K562 (cell line): ENCODE results near the gene ZNF487. TPM values are rescaled to one million over a fixed set of nuclear protein-coding genes. Genes with fewer than 3 reads are reported as not detected.

Source experiments
- ATAC-seq: fragments of 200-7000 bp; cut with Tn5 transposase; 3 replicates; pipeline ENCODE4 v1.9.1; 2020; ENCODE audit warnings: moderate library complexity
- BruUV-seq: library from RNA; stranded (reverse); fragments of 400-500 nt; replicated peaks from 2 replicates; lab custom pipeline; 2021; lab: Mats Ljungman, UMichigan
- CTCF ChIA-PET: fragments of 300-600 bp; formaldehyde crosslinking; extraction: SDS; loops from one replicate; lab custom pipeline; 2021; ENCODE audit warnings: low intra/inter-chr PET ratio; lab: Yijun Ruan, JAX
- POLR2A ChIA-PET: fragments of 300-600, 350-650 bp; sonication (Branson Sonifier 250); formaldehyde crosslinking; extraction: SDS; loops from one replicate; lab custom pipeline; 2021; ENCODE audit warnings: antibody characterized with exemption, inconsistent platforms; lab: Yijun Ruan, JAX
- DNase-seq, 4 experiments: peaks; one replicate each; pipeline versions ENCODE4 v3.0.0 to v3.0.0-alpha.2; 2011 to 2018; ENCODE audit warnings: low spot score in 3 of 4, mixed read lengths in 3 of 4; ENCODE audit errors: extremely low read depth in 1 of 4
- FAIRE-seq: peaks from 2 replicates; lab custom pipeline; 2011; peaks lifted over from hg19 to GRCh38; lab: Jason Lieb, UNC
- H2AFZ ChIP-seq: 2 replicates; pipeline ENCODE4 v1.6.0; 2011; ENCODE audit warnings: low read depth, low read length, control low read depth, inconsistent platforms
- H3K27ac ChIP-seq: fragments of 200-600 bp; 3 replicates; pipeline ENCODE4 v1.8.0; 2011; ENCODE audit warnings: low read depth, mild to moderate bottlenecking, control low read depth, inconsistent platforms, low read length, moderate library complexity, mixed read lengths; ENCODE audit errors: extremely low read depth
- H3K27me3 ChIP-seq, 2 experiments: fragments of 300-600 bp in 1 of 2; 2 replicates in 1 of 2; 3 replicates in 1 of 2; pipeline versions ENCODE4 v1.6.0 to v1.8.0; 2011; ENCODE audit warnings: inconsistent platforms in 2 of 2, low read length in 2 of 2, mild to moderate bottlenecking in 1 of 2, mixed read lengths in 1 of 2, moderate library complexity in 1 of 2; ENCODE audit not compliant: control insufficient read depth in 2 of 2, insufficient read depth in 2 of 2
- H3K36me3 ChIP-seq: fragments of 300-600 bp; 3 replicates; pipeline ENCODE4 v1.8.0; 2011; ENCODE audit warnings: mild to moderate bottlenecking, low read length, inconsistent platforms; ENCODE audit not compliant: control insufficient read depth, insufficient read depth
- H3K4me1 ChIP-seq, 2 experiments: fragments of 200-600 bp in 1 of 2; replicated peaks in 1 of 2; 2 replicates in 1 of 2; 3 replicates in 1 of 2; pipeline versions ENCODE4 v1.5.1 to v1.8.0; 2011; ENCODE audit warnings: inconsistent platforms in 2 of 2, low read length in 2 of 2, mild to moderate bottlenecking in 1 of 2, mixed read lengths in 1 of 2, moderate library complexity in 1 of 2; ENCODE audit not compliant: control insufficient read depth in 2 of 2, insufficient read depth in 2 of 2
- H3K4me2 ChIP-seq: 2 replicates; pipeline ENCODE4 v1.6.1; 2011; ENCODE audit warnings: low read length, control low read depth, inconsistent platforms, mixed read lengths; ENCODE audit not compliant: insufficient read depth
- H3K4me3 ChIP-seq: fragments of 200-600 bp; sonication (generic), shearing (Covaris generic); 2 replicates; pipeline ENCODE4 v1.5.1; 2016; ENCODE audit warnings: control low read depth, inconsistent platforms
- H3K79me2 ChIP-seq: fragments of 200-600 bp; 3 replicates; pipeline ENCODE4 v1.8.0; 2011; ENCODE audit warnings: low read length, inconsistent platforms; ENCODE audit not compliant: control insufficient read depth, insufficient read depth
- H3K9ac ChIP-seq, 2 experiments: 2 replicates each; pipeline versions ENCODE4 v1.6.0 to v1.6.1; 2011; ENCODE audit warnings: low read depth in 2 of 2, low read length in 2 of 2, control low read depth in 1 of 2, inconsistent platforms in 1 of 2, mild to moderate bottlenecking in 1 of 2, mixed read lengths in 1 of 2; ENCODE audit not compliant: insufficient read depth in 1 of 2
- H3K9me1 ChIP-seq: one replicate; pipeline ENCODE4 v1.6.0; 2011; ENCODE audit warnings: inconsistent platforms, mild to moderate bottlenecking, low read length, moderate library complexity; ENCODE audit not compliant: control insufficient read depth, insufficient read depth
- H3K9me3 ChIP-seq: replicated peaks from 2 replicates; pipeline ENCODE4 v1.5.1; 2011; ENCODE audit warnings: low read depth, low read length, inconsistent platforms; ENCODE audit not compliant: control insufficient read depth, insufficient read depth
- H4K20me1 ChIP-seq: replicated peaks from 2 replicates; pipeline ENCODE4 v1.6.1; 2011; ENCODE audit warnings: low read length, inconsistent platforms, mixed read lengths; ENCODE audit not compliant: control insufficient read depth, insufficient read depth
- ATF3 ChIP-seq, 2 experiments: fragments of 450-650 bp in 1 of 2; sonication (generic) in 1 of 2; formaldehyde crosslinking in 1 of 2; IDR thresholded peaks in 1 of 2; conservative IDR thresholded peaks in 1 of 2; 2 replicates each; pipeline versions ENCODE4 v1.6.1 to v1.8.1; 2016 to 2023; ENCODE audit warnings: mild to moderate bottlenecking in 2 of 2, moderate library complexity in 2 of 2, inconsistent platforms in 1 of 2, missing genetic modification reagents in 1 of 2
- MLX ChIP-seq, 2 experiments: fragments of 450-650 bp in 1 of 2; sonication (generic) in 1 of 2; formaldehyde crosslinking; conservative IDR thresholded peaks; 2 replicates each; pipeline versions ENCODE4 v1.4.0 to v1.8.1; 2020 to 2022; ENCODE audit warnings: mild to moderate bottlenecking in 1 of 2, missing genetic modification reagents in 1 of 2
- ZBTB2 ChIP-seq: fragments of 450-650 bp; IDR thresholded peaks from 2 replicates; pipeline ENCODE4 v1.6.1; 2016; ENCODE audit warnings: antibody characterized with exemption
- ZNF512 ChIP-seq: IDR thresholded peaks from 2 replicates; pipeline ENCODE4 v1.6.1; 2016; ENCODE audit warnings: missing genetic modification characterization, missing compliant biosample characterization
- ZNF707 ChIP-seq: fragments of 250-450 bp; sonication (Bioruptor Pico); conservative IDR thresholded peaks from 2 replicates; pipeline ENCODE4 v1.8.0; 2022; ENCODE audit warnings: inconsistent platforms, mild to moderate bottlenecking, moderate library complexity
- WGBS: fragments of 100-300 bp; shearing (Covaris generic); methylation state at CpG from one replicate; pipeline ENCODE4 v1.1.6; 2016; ENCODE audit warnings: low coverage, mixed read lengths; ENCODE audit not compliant: insufficient coverage; ENCODE audit errors: missing lambda C conversion rate; 5-methylcytosine and 5-hydroxymethylcytosine counted together
- in situ Hi-C: fragments of 300-500 bp; cut with MboI; formaldehyde crosslinking; loops from 4 replicates; pipeline ENCODE4 v1.15.0; 2018; ENCODE audit warnings: inconsistent platforms, mixed read lengths
- intact Hi-C: fragments of 100-400 bp; cut with micrococcal nuclease; formaldehyde crosslinking; loops from 2 replicates; pipeline ENCODE4 v1.14.2; 2022
- polyA plus RNA-seq, 8 experiments: library from polyadenylated mRNA; depleted of rRNA in 4 of 8; stranded (reverse) in 5 of 8; unstranded in 3 of 8; fragments of >200 nt; fragmentation: Nextera tagmentation in 2 of 8; fragmentation: Illumina TruSeq in 1 of 8; extraction: Ambion mirVana in 2 of 8; extraction: Trizol in 1 of 8; gene quantifications; 2 replicates each; pipeline versions ENCODE4 v1.2.1 to v1.2.3, GENCODE V29; 2011 to 2014; ENCODE audit warnings: inconsistent platforms in 1 of 8, missing spikeins in 1 of 8
- total RNA-seq, 7 experiments: library from RNA; depleted of rRNA in 6 of 7; stranded (reverse); fragments of >200 nt in 6 of 7; fragmentation: Illumina TruSeq in 2 of 7; extraction: Trizol in 2 of 7; gene quantifications; 2 replicates each; pipeline versions ENCODE4 v1.2.1 to v1.2.3, GENCODE V29; 2011 to 2021; ENCODE audit warnings: low replicate concordance in 1 of 7

ZNF487 gene
- total and polyA plus RNA-seq, 9 of the 15 experiments (the other 6 are each of a cell fraction or from before 2014, with no cell fraction given): 1.9 to 6.5 (median 4.2) TPM

GRCh38 chr10:43411536-43411935, 25.4 kb upstream of the ZNF487 start:
- FAIRE-seq: no peak
- Histone ChIP-seq H3K9me1 (no peaks in the 10 kb centered on the region), H2AFZ (no peak overlapping the region), H3K4me3 (no peak overlapping the region), H3K36me3 (no peaks in the 10 kb centered on the region), H3K27ac (peak overlapping the region; percentile 18; the same call in 1 of the 3 replicates), H3K4me2 (no peak overlapping the region), H3K27me3 (no peaks in the 10 kb centered on the region)
- in situ Hi-C loops (no loop called here), intact Hi-C loops (loop anchor here (10.0 kb wide), 1 partner anchor 767 kb away; no protein-coding TSS in a partner anchor)
- no TSS peak for BruUV-seq
- POLR2A ChIA-PET: interaction anchor here (0.7 to 1.6 kb wide), 5 partner anchors 10 to 32 kb away, joined by 3 to 7 read pairs (median 4); no protein-coding TSS in a partner anchor
- WGBS: 73% methylated on average over 2 of the region's 2 CpGs
- TF ChIP-seq MLX (CRISPR knock-in tag; conservative IDR thresholded peaks at IDR 0.05): no peak
- TF ChIP-seq ZBTB2: no peak
- TF ChIP-seq ZNF707: no peak
- no peak for TF ChIP-seq ZNF512 (tag)
- TF ChIP-seq ATF3 (IDR thresholded peaks at IDR 0.05): peak; percentile 29; the same call in 1 of the 2 replicates
- TF ChIP-seq ATF3 (CRISPR knock-in tag; conservative IDR thresholded peaks at IDR 0.05): no peak
- TF ChIP-seq, all 486 proteins: peak for 1
- DNase-seq (no peak), ATAC-seq (no peak)
- peaks cover 17 to 60% of the 10 kb centered on the region in 2 experiments for H3K4me1 ChIP-seq
- CTCF ChIA-PET: no interaction called here
- H4K20me1 ChIP-seq: 0 out of 2 replicates have a peak, but pooled peaks cover 5% of the 10 kb centered on the region
- peaks cover 32% of the 10 kb centered on the region for H3K79me2 ChIP-seq
- H3K9me3 ChIP-seq: no peaks in the 10 kb centered on the region
- H3K9ac ChIP-seq: no peak overlapping the region
